Epithelial cell of esophagus (primary cell): ENCODE results near the gene RNU2-63P.

Experiments used
- DNase-seq: peaks from one replicate; pipeline ENCODE4 v3.0.0; 2010; ENCODE audit warnings: low read depth
- H3K4me3 ChIP-seq: 2 replicates; pipeline ENCODE4 v1.5.1; 2011; ENCODE audit warnings: mild to moderate bottlenecking, low read length, control low read depth
- TF ChIP-seq, protein P1 (sequence below): IDR thresholded peaks from 2 replicates; pipeline ENCODE4 v1.5.1; 2011; ENCODE audit warnings: low read depth, mild to moderate bottlenecking, low read length, control low read depth, inconsistent platforms; ENCODE audit not compliant: insufficient read depth; ENCODE audit errors: missing control alignments

RNU2-63P gene

DNA sequence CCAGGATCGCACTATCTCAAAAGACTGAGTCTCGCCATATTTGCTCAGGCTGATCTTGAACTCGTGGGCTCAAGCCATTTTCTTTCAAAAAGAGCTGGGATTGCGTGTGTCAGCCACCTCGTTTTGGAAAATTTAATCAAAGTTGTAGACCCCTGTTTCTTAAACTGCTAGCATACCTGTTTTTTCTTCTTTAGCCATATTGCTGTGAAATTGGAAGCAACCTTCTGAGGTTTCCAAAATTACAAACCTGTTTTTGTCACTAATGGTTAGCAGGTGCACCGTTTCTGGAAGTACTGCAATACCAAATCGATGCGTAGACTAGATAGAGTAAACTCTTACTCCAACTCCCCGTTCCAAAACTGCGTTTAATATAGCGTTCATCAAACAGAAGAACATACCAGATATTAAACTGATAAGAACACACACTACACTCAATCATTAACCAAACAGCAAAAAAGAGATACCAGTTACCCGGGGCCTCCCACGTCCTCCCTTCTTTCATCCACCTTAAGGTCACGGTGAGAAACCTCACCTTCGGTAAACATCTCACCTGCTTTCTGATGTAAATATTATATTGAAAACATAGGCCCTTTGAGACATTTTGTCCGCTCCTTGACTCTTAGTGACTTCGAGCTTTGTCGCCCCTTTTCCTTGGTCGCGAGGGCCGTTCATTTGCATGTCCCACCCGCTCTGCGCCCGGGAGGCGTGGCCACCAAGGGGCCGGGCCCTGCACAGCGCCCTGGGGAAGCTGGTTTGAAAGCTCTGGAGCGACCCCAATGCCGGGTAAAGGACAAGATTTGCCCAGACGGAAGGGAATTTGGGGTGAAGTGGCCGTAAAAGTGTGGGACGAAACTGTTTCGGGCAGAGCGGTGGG lies at the start of gene RNU2-63P:
TSS of gene RNU2-63P (minus strand) at position 462 of the 874 bp plus-strand sequence.
- TF ChIP-seq, protein P1, sequence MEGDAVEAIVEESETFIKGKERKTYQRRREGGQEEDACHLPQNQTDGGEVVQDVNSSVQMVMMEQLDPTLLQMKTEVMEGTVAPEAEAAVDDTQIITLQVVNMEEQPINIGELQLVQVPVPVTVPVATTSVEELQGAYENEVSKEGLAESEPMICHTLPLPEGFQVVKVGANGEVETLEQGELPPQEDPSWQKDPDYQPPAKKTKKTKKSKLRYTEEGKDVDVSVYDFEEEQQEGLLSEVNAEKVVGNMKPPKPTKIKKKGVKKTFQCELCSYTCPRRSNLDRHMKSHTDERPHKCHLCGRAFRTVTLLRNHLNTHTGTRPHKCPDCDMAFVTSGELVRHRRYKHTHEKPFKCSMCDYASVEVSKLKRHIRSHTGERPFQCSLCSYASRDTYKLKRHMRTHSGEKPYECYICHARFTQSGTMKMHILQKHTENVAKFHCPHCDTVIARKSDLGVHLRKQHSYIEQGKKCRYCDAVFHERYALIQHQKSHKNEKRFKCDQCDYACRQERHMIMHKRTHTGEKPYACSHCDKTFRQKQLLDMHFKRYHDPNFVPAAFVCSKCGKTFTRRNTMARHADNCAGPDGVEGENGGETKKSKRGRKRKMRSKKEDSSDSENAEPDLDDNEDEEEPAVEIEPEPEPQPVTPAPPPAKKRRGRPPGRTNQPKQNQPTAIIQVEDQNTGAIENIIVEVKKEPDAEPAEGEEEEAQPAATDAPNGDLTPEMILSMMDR: no peak
- H3K4me3 ChIP-seq: peak within 1 kb of the TSS; percentile 86
- peak; percentile 79 for DNase-seq

- TF ChIP-seq, protein P1: no peak
- DNase-seq: no peak
- no peak overlapping the region for H3K4me3 ChIP-seq
Measured at GRCh38 chr2:88061295-88061694, 44.9 kb upstream of the RNU2-63P start.

DNA sequence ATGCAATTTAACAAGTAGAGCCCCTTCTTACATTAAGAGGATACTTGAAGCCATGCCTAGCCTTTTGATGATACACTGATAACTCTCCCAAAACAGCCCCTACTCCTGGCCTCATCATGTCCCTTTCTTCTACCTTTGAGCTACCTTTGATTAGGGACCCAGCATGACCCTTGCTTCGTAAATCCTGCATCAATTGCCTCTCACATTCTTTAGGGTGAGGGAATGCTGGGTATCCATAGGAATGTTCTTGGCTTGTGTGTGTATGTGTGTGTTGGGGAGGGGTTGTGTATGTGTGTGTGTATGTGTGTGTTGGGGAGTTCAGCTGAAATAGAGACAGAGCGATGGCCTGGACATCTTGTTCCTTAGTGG lies 44.5 kb upstream of the RNU2-63P start:
- TF ChIP-seq, protein P1: no peak
- H3K4me3 ChIP-seq: no peak overlapping the region
- DNase-seq: no peak

GRCh38 chr2:88059979-88060906 lies 43.9 kb upstream of the RNU2-63P start:
- H3K4me3 ChIP-seq: no peak overlapping the region

GRCh38 chr2:88058191-88058590 lies 41.8 kb upstream of the RNU2-63P start:
- TF ChIP-seq, protein P1: no peak
- no peak overlapping the region for H3K4me3 ChIP-seq
- no peak for DNase-seq

More at GRCh38 chr2:88059979-88060906, 43.9 kb upstream of the RNU2-63P start:
- TF ChIP-seq, protein P1: peak; percentile 83
- DNase-seq: peak; percentile 64

DNA sequence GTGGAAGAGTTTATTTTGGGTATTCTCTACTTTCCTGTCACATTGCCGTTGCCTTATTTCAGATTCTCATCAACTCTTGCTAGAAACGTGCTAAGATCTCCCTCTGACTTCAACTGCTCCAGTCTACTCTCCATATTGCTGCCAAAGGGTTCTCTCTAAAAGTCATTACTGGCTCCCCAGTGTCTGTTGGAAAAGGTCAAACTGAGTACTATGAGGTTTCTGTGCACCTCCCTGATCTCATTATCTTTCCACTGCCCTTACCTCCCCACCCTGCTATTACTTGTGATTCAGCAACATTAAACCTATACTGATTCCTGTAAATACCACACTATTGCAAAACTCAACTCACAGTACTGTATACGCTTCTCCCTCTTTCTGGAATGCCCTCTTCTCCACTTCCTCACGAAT lies 41.1 kb upstream of the RNU2-63P start:
- H3K4me3 ChIP-seq: no peak overlapping the region
- TF ChIP-seq, protein P1: no peak
- no peak for DNase-seq
